T-cell (primary cell): ENCODE measurements around the gene ZNHIT1. TPM values are rescaled to one million over a fixed set of nuclear protein-coding genes. Genes with fewer than 3 reads are reported as not detected.

Experiments
- ATAC-seq, 4 experiments: fragments of 200-7000 bp in 3 of 4; fragments of 150-1000 bp in 1 of 4; cut with Tn5 transposase; replicated peaks in 1 of 4; 1 replicate in 3 of 4; 2 replicates in 1 of 4; pipeline ENCODE4 v1.10.0; 2021; ENCODE audit warnings: moderate library complexity in 3 of 4, mild to moderate bottlenecking in 2 of 4, moderate number of reproducible peaks in 1 of 4
- CTCF ChIA-PET, 2 donors: fragments of 300-600 bp; sonication (Branson Sonifier 250); formaldehyde crosslinking; loops; one replicate each; lab custom pipeline; 2022; ENCODE audit warnings: antibody characterized with exemption in 2 of 2; lab: Charles Lee
- POLR2A ChIA-PET, 2 donors: fragments of 300-600 bp; sonication (Branson Sonifier 250); formaldehyde crosslinking; loops; one replicate each; lab custom pipeline; 2022; ENCODE audit warnings: antibody characterized with exemption in 2 of 2; lab: Charles Lee
- DNase-seq, 35 experiments: peaks; one replicate each; pipeline versions ENCODE4 v3.0.0 to v3.0.0-alpha.2; 2013 to 2023
- H3K27ac ChIP-seq: one replicate; pipeline ENCODE4 v1.5.1; 2013; ENCODE audit warnings: low read length
- H3K27me3 ChIP-seq, 2 experiments: replicated peaks in 1 of 2; 1 replicate in 1 of 2; 2 replicates in 1 of 2; pipeline versions ENCODE4 v1.6.1 to v1.7.0; 2013; ENCODE audit warnings: low read length in 1 of 2, mixed read lengths in 1 of 2; ENCODE audit not compliant: control insufficient read depth in 2 of 2, insufficient read depth in 2 of 2; ENCODE audit errors: extremely low read depth in 1 of 2
- H3K36me3 ChIP-seq, 2 donors: 1 replicate in 1 of 2; 2 replicates in 1 of 2; pipeline versions ENCODE4 v1.6.1 to v1.7.0; 2013; ENCODE audit warnings: low read length in 1 of 2; ENCODE audit not compliant: control insufficient read depth in 2 of 2, insufficient read depth in 1 of 2; ENCODE audit errors: extremely low read depth in 1 of 2
- H3K4me1 ChIP-seq, 2 experiments: 1 replicate in 1 of 2; 2 replicates in 1 of 2; pipeline versions ENCODE4 v1.6.1 to v1.7.0; 2013; ENCODE audit warnings: low read length in 2 of 2, mixed read lengths in 1 of 2; ENCODE audit not compliant: insufficient read depth in 2 of 2, control insufficient read depth in 1 of 2; ENCODE audit errors: extremely low read depth in 1 of 2
- H3K4me3 ChIP-seq, 2 donors: 1 replicate in 1 of 2; 2 replicates in 1 of 2; pipeline versions ENCODE4 v1.5.1 to v1.7.0; 2013; ENCODE audit warnings: mild to moderate bottlenecking in 2 of 2, low read length in 1 of 2, moderate library complexity in 1 of 2; ENCODE audit not compliant: control insufficient read depth in 1 of 2; ENCODE audit errors: extremely low read depth in 1 of 2
- H3K9me3 ChIP-seq: 2 replicates; pipeline ENCODE4 v1.7.0; 2013
- H3K27ac Mint-ChIP-seq, 2 donors: one replicate each; pipeline ENCODE4 v1.8.0; 2020 to 2021; ENCODE audit warnings: mild to moderate bottlenecking in 2 of 2, mixed read lengths in 2 of 2
- H3K27me3 Mint-ChIP-seq, 2 donors: one replicate each; pipeline ENCODE4 v1.8.0; 2021 to 2022; ENCODE audit warnings: mixed read lengths in 2 of 2
- H3K36me3 Mint-ChIP-seq: one replicate; pipeline ENCODE4 v1.8.0; 2021; ENCODE audit warnings: mixed read lengths
- H3K4me1 Mint-ChIP-seq, 3 donors: one replicate each; pipeline ENCODE4 v1.8.0; 2020 to 2022; ENCODE audit warnings: mixed read lengths in 3 of 3, mild to moderate bottlenecking in 1 of 3
- H3K4me3 Mint-ChIP-seq, 3 donors: one replicate each; pipeline ENCODE4 v1.8.0; 2020 to 2022; ENCODE audit warnings: mild to moderate bottlenecking in 3 of 3, mixed read lengths in 3 of 3, moderate library complexity in 3 of 3
- H3K9me3 Mint-ChIP-seq, 3 donors: one replicate each; pipeline ENCODE4 v1.8.0; 2020 to 2022; ENCODE audit warnings: mixed read lengths in 3 of 3
- WGBS: methylation state at CpG from one replicate; pipeline ENCODE4 v1.1.5; 2013; ENCODE audit warnings: missing lambda C conversion rate; ENCODE audit not compliant: insufficient coverage; 5-methylcytosine and 5-hydroxymethylcytosine counted together
- total RNA-seq, 35 experiments: library from RNA in 6 of 35; stranded (reverse) in 6 of 35; fragments of 120-200 nt in 1 of 35; gene quantifications; one replicate each; pipeline versions ENCODE4 v1.2.1 to v1.2.4 and lab custom pipeline; 2013 to 2026

The ZNHIT1 gene
- total RNA-seq, 5 donors from 2014 or later (not counting 1 experiment from before 2014, with no cell fraction given), result 32.9 to 54.1 (median 50.4) TPM

- peaks cover 0 to 6% (median 5%) of the 10 kb centered on the region in 3 donors for H3K4me1 Mint-ChIP-seq
- ATAC-seq (no peak), DNase-seq (no peak)
- ChIA-PET CTCF (interaction anchor here (0.6 to 0.8 kb wide), 2 partner anchors 8 to 20 kb away, joined by 3 to 6 read pairs; partner anchors contain the start of genes PLOD3 (in 1 of the 2) and ZNHIT1 (in 1 of the 2)), POLR2A (no interaction called here)
- peaks cover 5% of the 10 kb centered on the region for H3K36me3 Mint-ChIP-seq
- no peak within 1 kb of the TSS for H3K4me3 ChIP-seq
- H3K9me3 ChIP-seq, result no peaks in the 10 kb centered on the region
- WGBS, result 83% methylated on average over 10 of the region's 31 CpGs
- H3K27ac Mint-ChIP-seq, result no peak within 1 kb of the TSS
- no peak within 1 kb of the TSS for H3K4me3 Mint-ChIP-seq
- peaks cover 0 to 45% of the 10 kb centered on the region in 2 donors for H3K36me3 ChIP-seq
- no peaks in the 10 kb centered on the region for H3K27me3 ChIP-seq
- H3K27me3 Mint-ChIP-seq, result no peaks in the 10 kb centered on the region
- H3K27ac ChIP-seq, result no peak within 1 kb of the TSS
- peaks cover 0 to 11% of the 10 kb centered on the region in 2 experiments for H3K4me1 ChIP-seq
- no peaks in the 10 kb centered on the region for H3K9me3 Mint-ChIP-seq
These were observed 19.5 kb downstream of the ZNHIT1 start, which contains the start of gene CLDN15 for GRCh38 chr7:101237206-101238067. CLDN15 (minus strand) TSS chr7:101237802; CDS start chr7:101237581, 221 bp downstream.

- Mint-ChIP-seq H3K4me3 (no peak overlapping the region), H3K4me1 (peaks cover 6 to 14% (median 14%) of the 10 kb centered on the region in 3 donors), H3K27ac (no peak overlapping the region), H3K9me3 (no peaks in the 10 kb centered on the region), H3K27me3 (no peaks in the 10 kb centered on the region), H3K36me3 (peaks cover 7% of the 10 kb centered on the region)
- 81% methylated on average over 20 of the region's 28 CpGs for WGBS
- Histone ChIP-seq H3K27me3 (no peaks in the 10 kb centered on the region), H3K4me1 (peaks cover 1 to 15% of the 10 kb centered on the region in 2 experiments), H3K4me3 (no peak overlapping the region), H3K27ac (no peak overlapping the region), H3K9me3 (no peaks in the 10 kb centered on the region), H3K36me3 (peaks cover 0 to 47% of the 10 kb centered on the region in 2 donors)
- ATAC-seq (no peak), DNase-seq (no peak)
- ChIA-PET POLR2A (no interaction called here), CTCF (interaction anchor here (0.6 to 0.8 kb wide), 2 partner anchors 18 to 21 kb away, joined by 3 read pairs; partner anchors contain the start of gene ZNHIT1 (in 1 of the 2))
These were observed 20.5 kb downstream of the ZNHIT1 start for GRCh38 chr7:101238226-101239182.

GRCh38 chr7:101239191-101239950, 21.4 kb downstream of the ZNHIT1 start:
- H3K9me3 Mint-ChIP-seq, result no peaks in the 10 kb centered on the region
- Histone ChIP-seq H3K27me3 (no peaks in the 10 kb centered on the region), H3K4me3 (no peak overlapping the region), H3K27ac (no peak overlapping the region), H3K4me1 (peaks cover 6 to 24% of the 10 kb centered on the region in 2 experiments), H3K9me3 (no peaks in the 10 kb centered on the region), H3K36me3 (peaks cover 0 to 47% of the 10 kb centered on the region in 2 donors)
- ATAC-seq (no peak), DNase-seq (no peak)
- peaks cover 14 to 19% (median 19%) of the 10 kb centered on the region in 3 donors for H3K4me1 Mint-ChIP-seq
- POLR2A ChIA-PET, result interaction anchor here in 1 of 2 donors (0.5 kb wide), 1 partner anchor 144 kb away, joined by 8 read pairs; no protein-coding TSS in a partner anchor
- H3K27me3 Mint-ChIP-seq, result no peaks in the 10 kb centered on the region
- H3K27ac Mint-ChIP-seq, result no peak overlapping the region
- H3K36me3 Mint-ChIP-seq, result peaks cover 7% of the 10 kb centered on the region
- CTCF ChIA-PET, result interaction anchor here in 1 of 2 donors (0.6 kb wide), 1 partner anchor 19 kb away, joined by 3 read pairs; no protein-coding TSS in a partner anchor
- no peak overlapping the region for H3K4me3 Mint-ChIP-seq
- WGBS, result 89% methylated on average over 12 of the region's 27 CpGs

- peaks cover 7% of the 10 kb centered on the region for H3K36me3 Mint-ChIP-seq
- ATAC-seq, result no peak
- Histone ChIP-seq H3K9me3 (no peaks in the 10 kb centered on the region), H3K27ac (no peak overlapping the region), H3K27me3 (no peaks in the 10 kb centered on the region), H3K4me3 (no peak overlapping the region), H3K4me1 (peaks cover 6 to 25% of the 10 kb centered on the region in 2 experiments), H3K36me3 (peaks cover 0 to 47% of the 10 kb centered on the region in 2 donors)
- peaks cover 15 to 20% (median 19%) of the 10 kb centered on the region in 3 donors for H3K4me1 Mint-ChIP-seq
- WGBS, result 96% methylated on average over 7 of the region's 9 CpGs
- no peak overlapping the region for H3K27ac Mint-ChIP-seq
- H3K4me3 Mint-ChIP-seq, result no peak overlapping the region
- no peaks in the 10 kb centered on the region for H3K9me3 Mint-ChIP-seq
- DNase-seq, result no peak
- POLR2A ChIA-PET, result no interaction called here
- CTCF ChIA-PET, result no interaction called here
- no peaks in the 10 kb centered on the region for H3K27me3 Mint-ChIP-seq
These were observed 21.9 kb downstream of the ZNHIT1 start for GRCh38 chr7:101239951-101240220.

- WGBS, result 94% methylated on average over 15 of the region's 32 CpGs
- H3K9me3 Mint-ChIP-seq, result no peaks in the 10 kb centered on the region
- Histone ChIP-seq H3K27ac (no peak overlapping the region), H3K4me3 (no peak overlapping the region), H3K9me3 (no peaks in the 10 kb centered on the region), H3K4me1 (peaks cover 6 to 30% of the 10 kb centered on the region in 2 experiments), H3K36me3 (peaks cover 0 to 44% of the 10 kb centered on the region in 2 donors), H3K27me3 (no peaks in the 10 kb centered on the region)
- no peaks in the 10 kb centered on the region for H3K27me3 Mint-ChIP-seq
- no peak overlapping the region for H3K27ac Mint-ChIP-seq
- H3K4me1 Mint-ChIP-seq, result peaks cover 20 to 25% (median 23%) of the 10 kb centered on the region in 3 donors
- no peak overlapping the region for H3K4me3 Mint-ChIP-seq
- CTCF ChIA-PET, result no interaction called here
- POLR2A ChIA-PET, result no interaction called here
- ATAC-seq (no peak), DNase-seq (no peak)
- peaks cover 7% of the 10 kb centered on the region for H3K36me3 Mint-ChIP-seq
These were observed 22.5 kb downstream of the ZNHIT1 start for GRCh38 chr7:101240226-101241014.
